Stimulated activated CD4-positive, alpha-beta T cell treated with anti-CD3 and anti-CD28 coated beads, Interleukin-2, amount 100 ng/mL, for 24 hours (primary cell): ENCODE measurements around the gene KIFBP.

Experiments used
- DNase-seq, 2 donors: peaks; one replicate each; pipeline ENCODE4 v3.0.0-alpha.2; 2020

The KIFBP gene

DNA sequence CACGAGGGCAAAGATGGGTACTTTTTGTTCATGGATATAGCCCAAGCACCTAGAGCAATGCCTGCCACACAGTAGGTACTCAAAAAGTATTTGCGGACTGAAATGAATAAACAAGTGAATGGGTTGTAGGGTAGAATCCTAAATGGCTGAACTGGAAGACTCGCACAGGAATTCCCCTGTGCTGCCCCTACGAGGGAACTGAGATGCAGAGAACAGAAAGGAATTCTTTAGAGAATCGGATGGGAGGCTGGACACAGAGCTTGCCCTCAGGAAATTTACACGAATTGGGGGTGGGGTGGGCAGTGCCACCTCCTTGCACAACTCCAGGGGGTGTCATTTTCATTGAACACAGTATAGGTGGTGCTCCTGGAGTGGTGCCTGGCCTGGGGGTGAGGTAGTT lies 64.1 kb downstream of the KIFBP start:
- DNase-seq = no peak

DNA sequence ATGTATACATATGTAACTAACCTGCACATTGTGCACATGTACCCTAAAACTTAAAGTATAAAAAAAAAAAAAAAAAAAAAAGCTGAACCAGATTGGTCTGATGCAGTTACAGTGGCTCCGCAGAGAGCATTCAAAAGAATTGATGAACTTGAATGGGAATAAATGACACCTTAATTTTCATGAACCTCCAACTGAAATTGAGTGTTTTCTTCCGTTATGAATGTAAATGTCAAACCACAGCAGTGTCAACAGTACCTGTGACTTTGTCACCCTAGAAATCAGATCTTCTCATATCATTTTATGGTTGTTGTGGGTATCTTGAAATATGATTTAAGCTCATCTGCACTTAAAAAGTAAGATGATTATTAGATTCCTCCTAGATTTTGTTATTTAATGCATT lies 66.6 kb downstream of the KIFBP start:
- DNase-seq = no peak

GRCh38 chr10:69056129-69056528 lies 67.5 kb downstream of the KIFBP start:
- no peak for DNase-seq

DNA sequence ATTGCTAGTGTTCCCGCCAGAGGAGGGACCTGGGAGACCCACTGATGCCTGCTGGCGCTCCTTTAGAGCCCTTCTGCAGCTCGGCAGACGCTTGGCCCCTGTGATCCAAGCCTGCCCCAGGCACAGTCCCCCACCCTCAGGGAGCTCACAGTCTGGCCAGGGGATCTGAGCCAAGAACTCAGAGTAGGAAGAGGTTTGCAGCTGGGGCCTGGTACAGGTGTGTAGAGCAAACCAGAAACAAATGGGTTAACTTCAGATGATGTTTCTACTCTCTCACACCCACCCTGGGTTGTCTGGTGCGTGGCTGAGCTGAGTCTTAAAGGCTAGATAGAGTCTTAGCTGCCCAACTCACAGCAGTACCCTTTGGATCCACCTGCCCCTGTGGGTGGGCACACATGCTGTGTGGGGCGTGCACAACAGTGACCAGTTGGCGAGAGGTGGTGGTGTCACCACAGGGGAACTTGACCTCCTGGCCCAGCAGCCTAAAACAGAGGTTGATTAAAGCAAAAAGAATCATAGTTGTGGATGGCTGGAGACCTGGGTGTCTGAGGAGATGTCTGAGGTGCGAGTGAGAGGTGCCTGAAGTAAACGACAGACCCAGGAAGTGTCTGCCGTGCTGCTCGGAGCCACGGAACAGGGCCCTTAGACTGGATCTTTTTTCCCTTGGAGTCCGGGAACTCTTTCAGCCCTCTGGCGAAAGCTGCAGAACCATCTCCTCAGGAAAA lies 68.1 kb downstream of the KIFBP start:
- no peak for DNase-seq

DNA sequence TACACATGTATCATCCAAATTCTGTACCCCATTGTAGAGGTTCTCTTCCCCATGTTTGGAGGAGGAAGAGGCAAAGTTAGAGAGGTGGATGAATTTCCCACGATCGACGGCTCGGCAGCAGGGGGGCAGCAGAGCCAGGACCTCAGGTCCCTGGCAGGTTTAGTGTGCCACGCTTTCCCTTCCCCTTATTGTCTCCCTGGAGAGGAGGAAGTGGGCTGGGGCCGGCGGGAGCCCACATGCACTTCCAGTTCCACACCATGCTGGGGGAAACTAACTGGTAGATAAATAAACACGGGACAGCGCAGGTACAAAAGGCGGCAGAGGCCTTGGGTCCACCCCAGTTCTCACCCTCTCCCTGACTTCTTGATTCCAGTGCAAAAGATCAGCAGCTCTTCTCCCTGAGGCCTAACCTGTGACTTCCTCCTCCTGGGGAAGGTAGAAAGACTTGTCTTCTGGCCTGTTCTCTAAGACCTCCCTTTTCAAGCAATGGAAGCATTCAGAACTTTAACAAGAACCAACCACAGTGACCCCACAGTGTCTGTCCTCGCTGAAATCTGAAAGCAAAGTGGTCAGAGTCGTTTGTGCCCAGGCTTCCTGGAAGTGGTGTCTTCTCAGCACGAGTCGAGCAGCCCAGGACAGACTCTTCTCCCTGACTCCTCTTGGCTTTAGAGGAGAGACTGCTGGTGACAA lies 68.8 kb downstream of the KIFBP start:
- no peak for DNase-seq

DNA sequence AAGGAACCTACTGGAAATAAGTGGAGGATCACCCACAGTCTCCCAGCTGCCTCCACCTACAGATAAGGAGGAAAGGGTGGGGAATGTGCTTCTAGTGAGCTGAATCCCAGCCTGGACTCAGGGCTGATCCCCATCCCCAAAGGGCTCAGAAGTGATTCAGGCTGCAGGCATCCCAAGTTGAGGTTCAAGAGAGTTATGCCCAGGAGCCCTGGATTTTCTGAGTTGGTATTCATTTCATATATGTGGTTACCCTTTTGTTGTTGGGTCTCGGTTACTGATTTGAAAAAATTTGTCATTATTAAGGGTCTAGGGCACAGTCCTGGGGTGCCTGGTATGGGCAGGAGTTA lies 69.3 kb downstream of the KIFBP start:
- no peak for DNase-seq

GRCh38 chr10:69060127-69060798 lies 71.7 kb downstream of the KIFBP start:
- DNase-seq = no peak

DNA sequence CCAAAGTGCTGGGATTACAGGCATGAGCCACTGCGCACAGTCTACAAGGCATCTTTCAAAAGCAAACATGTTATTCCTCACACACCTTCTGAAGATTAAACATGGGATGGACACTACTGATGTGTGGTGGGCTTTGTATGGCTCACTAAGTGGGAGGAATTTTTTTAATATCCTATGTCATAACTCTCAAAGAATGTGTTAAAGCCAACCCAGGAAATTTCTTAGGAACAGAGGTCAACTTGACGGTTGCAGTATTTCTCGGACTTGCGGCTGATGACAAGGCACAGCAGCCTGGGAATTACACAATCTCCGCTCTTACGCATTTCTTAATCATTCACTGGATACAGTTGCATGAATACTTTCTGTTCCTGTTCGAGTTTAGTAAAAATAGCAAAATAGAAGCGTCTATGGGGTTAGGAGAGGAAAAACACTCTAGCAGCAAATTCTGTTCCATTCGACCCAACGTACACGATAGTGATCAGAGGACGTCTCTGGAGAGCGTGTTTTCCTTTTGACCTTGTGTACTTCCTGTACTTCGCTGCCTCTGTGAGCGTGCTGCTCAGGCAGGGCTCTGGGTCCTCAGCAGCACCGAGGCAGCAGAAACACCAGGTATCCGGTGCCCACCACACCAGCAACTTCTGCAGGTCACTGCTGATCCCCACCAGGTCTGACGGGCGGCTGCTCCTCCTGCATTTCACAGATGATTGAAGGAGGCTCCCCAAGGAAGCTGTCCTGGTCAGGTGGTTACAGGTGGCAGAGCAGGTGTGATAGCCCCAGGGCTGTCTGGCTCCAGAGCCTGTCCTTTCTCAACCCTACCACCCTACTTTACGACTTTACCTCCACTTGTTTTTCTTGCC lies 72.9 kb downstream of the KIFBP start:
- peak in 1 of 2 donors; percentile 39 for DNase-seq

DNA sequence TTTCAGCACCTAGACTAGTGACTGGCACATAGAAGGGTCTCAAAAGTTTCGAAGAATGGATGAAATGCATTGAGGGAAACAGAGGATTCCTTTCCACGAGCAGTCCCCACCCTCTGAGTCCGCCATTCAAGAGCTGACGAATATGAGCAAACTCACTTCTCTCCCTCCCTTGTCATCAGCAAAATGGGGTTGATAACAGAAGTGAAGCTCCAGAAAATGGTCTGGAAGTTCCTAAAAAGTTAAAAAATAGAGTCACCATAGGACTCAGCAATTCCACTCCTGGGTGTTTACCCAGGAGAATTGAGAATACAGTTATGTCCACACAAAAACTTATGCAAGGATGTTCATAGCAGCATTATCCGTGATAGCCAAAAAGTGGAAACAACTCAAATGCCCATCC lies 74.3 kb downstream of the KIFBP start:
- DNase-seq = no peak

DNA sequence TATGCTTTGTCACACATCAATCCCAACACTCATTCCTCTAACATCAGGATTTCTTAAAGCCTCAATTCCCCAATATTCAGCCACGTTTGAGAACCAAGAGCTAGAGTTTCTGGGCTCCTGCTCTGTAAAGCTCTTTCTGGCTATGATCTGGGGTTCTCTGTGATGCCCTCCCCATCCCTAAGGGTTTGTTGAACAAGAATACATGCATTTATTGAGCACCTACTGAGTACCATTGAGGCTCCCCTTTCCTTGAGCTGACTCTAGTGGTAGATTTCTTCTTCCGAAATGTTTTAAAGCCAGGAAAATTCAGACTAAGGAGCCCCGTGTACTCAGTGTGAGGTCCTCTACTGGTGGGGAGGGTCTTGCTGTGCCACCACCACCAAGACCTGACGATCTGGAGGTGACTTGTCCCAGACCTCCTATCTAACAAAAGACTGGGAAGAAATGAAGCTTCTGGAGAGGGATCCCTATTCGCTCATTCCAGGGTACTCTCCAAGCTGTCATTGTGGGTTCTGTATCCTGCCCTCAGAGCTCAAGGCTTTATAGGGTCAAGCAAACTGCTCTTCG lies 76.2 kb downstream of the KIFBP start:
- DNase-seq = no peak

- peak; percentile 61 to 72 for DNase-seq
These were observed 77.1 kb downstream of the KIFBP start for GRCh38 chr10:69065406-69066361.
